ENCODE measurements around the gene SRRM3. TPM values are rescaled to one million over a fixed set of nuclear protein-coding genes. Genes with fewer than 3 reads are reported as not detected.
"Not testable (repeated sequence)": the region's sequence is repeated elsewhere in the genome, so short reads cannot be mapped to it uniquely, and the experiment has no call there.

SRRM3 gene
- total RNA-seq, 2 experiments from 2014 or later, result not detected

DNA sequence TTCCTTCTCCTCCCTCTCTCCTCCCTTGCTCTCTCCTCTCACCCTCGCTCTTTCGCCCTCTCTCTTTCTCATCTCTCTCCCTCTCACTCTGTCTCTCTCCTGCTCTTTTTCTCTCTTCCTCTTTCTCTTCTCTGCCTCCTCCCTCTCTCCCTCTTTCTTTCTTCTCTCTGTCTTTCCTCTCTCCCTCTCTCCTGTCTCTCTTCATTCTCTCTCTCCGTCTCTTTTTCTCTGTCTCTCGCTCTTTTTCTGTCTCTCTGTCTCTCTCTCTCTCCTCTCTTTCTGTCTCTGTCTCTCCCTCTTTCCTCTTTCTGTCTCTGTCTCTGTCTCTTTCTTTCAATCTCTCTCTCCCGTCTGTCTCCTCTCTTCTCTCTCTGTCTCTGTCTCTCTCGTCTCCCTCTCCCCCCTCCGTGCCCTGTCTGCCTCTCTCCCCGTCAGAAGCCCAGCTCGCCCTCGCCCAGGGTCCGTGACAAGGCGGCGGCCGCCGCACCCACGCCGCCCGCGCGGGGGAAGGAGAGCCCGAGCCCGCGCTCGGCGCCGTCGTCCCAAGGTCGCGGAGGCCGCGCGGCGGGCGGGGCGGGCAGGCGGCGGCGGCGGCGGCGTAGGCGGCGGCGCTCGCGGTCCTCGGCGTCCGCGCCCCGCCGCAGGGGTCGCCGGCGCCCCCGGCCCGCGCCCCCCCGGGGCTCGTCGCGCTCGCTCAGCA is 79.5 kb downstream of the SRRM3 start:
- CTCF ChIA-PET, result interaction anchor here (1.1 to 3.0 kb wide), 3 partner anchors 10 to 33 kb away, joined by 4 to 10 read pairs (median 8); no protein-coding TSS in a partner anchor
- POLR2A ChIA-PET, result no interaction called here

DNA sequence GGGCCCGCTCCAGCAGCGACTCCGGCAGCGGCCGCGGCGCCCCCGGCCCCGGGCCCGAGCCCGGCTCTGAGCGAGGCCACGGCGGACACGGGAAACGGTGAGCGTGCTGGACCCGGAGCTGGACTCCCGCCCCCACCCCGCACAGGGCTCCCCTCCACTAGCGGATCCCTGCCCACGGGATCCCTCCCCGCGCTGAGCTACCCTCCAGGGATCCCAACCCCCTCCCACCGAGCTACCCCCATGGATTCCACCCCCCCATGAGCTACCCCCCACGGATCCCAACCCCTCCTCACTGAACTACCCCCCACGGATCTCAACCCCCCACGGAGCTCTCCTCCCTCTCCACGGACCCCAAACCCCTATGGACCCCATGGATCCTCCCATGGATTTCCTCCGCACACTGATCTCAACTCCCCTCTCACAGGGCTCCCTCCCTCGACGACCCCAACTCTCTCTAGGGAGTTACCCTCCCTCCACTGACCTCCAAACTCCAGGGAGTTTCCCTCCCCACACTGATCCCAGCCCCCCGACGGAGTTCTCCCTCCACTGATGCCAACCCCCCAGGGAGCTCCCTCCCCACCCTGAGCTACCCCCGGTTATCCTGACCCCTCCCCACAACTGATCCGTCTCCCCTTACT is 80.1 kb downstream of the SRRM3 start:
- ChIA-PET CTCF (interaction anchor here (0.6 to 3.0 kb wide), 5 partner anchors 8 to 93 kb away, joined by 3 to 10 read pairs (median 4); no protein-coding TSS in a partner anchor), POLR2A (interaction anchor here (0.6 to 1.1 kb wide), 2 partner anchors 9 to 116 kb away, joined by 7 read pairs; no protein-coding TSS in a partner anchor)

DNA sequence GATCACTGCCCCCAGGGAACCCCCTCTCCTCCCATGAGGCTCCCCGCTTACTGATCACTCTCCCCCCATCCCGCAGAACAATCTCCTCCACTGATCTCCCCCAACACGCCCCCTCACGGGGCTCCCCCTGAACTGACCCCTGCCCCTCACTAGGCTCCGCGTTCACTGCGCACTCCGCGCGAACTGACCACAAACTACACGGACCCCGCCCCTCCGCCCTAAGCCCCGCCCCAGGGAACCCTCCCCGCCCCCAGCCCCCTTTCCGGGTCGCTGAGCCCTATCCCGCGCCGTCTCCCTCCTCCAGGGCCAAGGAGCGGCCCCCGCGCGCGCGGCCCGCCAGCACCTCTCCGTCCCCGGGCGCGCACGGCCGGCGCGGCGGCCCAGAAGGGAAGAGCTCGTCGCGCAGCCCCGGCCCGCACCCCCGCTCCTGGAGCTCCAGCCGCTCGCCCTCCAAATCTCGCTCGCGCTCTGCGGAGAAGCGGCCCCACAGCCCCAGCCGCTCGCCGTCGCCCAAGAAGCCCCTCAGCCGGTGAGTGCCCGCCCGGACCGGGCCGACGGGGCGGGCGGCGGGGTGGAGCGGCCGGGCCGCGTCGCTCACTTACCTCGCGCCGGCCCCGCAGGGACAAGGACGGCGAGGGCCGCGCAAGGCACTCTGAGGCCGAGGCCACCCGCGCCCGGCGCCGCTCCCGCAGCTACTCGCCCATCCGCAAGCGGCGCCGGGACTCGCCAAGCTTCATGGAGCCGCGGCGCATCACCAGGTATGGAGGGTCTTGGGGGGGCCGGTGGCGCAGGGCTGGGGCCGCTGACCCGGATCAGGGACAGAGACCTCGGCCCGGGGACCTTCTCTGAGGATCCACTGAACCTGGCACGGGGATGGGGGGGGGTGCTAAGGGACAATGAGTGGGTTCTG is 80.9 kb downstream of the SRRM3 start:
- ChIA-PET POLR2A (interaction anchor here (0.6 to 1.1 kb wide), 2 partner anchors 9 to 117 kb away, joined by 7 read pairs; no protein-coding TSS in a partner anchor), CTCF (interaction anchor here (0.6 to 3.0 kb wide), 8 partner anchors 8 to 104 kb away, joined by 3 to 10 read pairs (median 4); no protein-coding TSS in a partner anchor)

DNA sequence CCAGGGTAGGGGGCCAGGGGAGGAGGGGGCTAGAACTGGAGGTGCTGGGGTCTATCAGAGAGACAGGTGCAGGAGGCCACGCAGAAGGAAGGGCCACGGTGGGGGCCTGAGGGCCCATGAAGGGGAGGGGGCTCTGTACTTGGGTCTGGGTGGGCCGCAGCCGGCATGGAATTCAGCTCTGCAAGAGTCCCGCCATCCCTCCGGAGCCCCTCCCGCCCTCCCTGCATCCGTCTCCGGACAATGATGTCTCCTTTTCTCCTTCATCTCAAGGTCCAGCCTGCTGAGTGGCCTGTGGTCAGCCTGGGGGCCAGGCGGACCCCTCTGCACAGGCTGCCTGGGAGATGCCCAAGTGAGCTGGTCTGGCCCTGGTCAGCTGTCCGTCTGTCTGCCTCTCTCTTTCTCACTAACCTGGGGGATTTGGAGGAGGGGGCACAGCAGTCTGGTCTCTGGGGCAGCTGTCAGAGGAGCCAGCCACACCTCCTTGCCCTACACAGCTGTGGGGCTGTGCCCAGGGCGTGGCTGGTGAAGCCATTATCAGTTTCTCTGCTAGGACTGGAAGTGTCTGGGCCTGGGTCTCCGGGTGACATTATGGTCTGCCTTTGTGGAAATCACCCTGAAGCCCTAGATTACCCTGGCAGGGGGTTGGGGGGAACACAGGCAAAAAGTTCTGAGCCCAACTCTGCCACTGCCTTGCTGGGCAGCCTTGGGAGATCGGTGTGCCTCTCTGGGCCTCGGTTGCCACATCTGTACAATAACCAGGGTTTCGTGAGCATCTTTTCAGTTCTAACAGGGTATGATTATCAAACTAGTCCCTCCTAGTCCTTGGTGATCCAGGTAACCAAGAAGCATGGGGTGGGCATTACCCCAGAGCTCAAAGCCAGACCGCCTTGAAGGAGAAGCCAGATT is 81.8 kb downstream of the SRRM3 start:
- POLR2A ChIA-PET, result no interaction called here

DNA sequence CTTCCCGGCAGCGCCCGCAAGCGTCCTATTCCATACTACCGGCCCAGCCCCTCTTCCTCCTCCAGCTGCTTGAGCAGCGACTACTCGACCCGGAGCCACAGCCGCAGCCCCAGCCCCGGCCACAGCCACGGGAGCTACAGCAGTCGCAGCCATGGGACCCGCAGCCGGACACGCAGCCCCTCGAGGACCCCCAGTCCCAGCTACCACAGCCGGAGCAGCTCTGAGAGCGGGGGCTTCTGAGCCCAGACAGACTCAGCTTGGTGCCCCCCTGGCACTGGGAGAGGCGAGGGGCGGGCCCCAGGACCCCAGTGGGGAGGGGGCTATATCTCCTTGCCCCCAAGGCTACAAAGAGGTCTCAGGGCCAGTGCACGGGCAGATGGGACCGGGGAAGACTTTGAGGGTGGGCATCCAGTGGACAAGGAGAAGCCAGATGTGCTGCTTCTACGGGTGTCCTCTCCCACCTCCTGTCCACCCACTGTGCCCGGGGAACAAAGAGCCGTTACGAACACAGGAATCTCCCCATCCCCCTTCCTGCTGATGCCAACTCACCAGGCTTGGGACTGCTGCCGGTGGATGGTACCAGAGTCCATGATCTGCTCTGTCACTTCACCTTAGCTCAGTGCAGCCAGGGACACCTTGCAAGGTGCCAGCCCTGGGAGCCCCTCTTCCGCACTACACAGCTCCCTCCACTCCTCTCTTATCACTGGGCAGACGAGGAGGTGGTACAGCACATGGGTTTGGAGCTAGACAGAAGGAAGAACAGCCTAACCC is 84.1 kb downstream of the SRRM3 start:
- CTCF ChIA-PET, result interaction anchor here (0.9 to 2.3 kb wide), 3 partner anchors 11 to 28 kb away, joined by 3 to 5 read pairs (median 4); no protein-coding TSS in a partner anchor

More for the DNA sequence above, 81.8 kb downstream of the SRRM3 start:
- CTCF ChIA-PET, result interaction anchor here (0.9 to 3.0 kb wide), 3 partner anchors 13 to 105 kb away, joined by 3 to 10 read pairs (median 5); no protein-coding TSS in a partner anchor

DNA sequence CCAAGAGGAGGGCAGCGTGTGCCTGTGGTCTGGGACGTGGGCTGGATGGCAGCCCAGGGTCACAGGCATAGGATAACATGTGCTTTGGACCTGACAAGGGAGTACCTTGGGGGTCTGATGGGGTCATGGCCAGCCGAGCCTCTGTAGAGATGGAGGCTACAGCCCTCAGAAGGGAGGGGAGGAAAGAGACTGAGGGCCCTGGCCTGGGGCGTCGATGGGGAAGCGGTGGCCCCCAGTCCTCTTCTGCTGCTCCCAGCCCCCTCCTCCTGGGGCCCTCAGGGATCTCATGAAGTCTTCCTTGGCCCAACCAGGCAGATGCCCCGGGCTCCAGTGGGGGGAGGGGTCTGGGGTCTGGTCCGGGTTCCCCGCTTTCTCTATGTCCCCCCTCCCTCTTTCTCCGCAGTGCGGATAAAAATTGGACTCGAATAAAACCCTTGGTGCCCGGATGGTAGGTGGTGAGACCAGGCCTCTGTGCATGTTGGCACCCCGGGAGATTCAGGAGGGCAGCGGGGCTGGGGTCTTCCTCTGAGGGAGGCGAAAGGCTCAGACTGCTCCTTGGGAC is 85.2 kb downstream of the SRRM3 start:
- POLR2A ChIA-PET, result no interaction called here
- CTCF ChIA-PET, result interaction anchor here (0.7 to 2.8 kb wide), 3 partner anchors 13 to 28 kb away, joined by 4 to 11 read pairs (median 4); no protein-coding TSS in a partner anchor

More for the DNA sequence above, 84.1 kb downstream of the SRRM3 start:
- POLR2A ChIA-PET, result no interaction called here

DNA sequence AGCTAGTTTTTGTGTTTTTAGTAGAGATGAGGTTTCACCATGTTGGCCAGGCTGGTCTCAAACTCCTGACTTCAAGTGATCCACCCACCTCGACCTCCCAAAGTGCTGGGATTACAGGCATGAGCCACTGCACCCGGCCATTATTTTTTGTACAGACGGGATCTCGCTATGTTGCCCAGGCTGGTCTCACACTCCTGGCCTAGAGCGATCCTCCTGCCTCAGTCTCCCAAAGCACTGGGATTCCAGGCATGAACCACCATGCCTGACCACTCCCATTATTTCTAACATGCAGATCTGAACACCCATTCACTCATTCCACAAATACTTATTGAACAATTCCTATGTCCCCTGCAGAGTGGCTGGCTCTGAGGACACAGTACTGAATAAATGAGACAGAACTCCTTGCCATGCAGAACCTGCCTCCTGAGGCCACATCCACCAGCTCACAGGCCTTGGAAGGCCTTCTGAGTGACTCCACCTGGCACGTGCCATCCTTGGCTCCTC is 89.2 kb downstream of the SRRM3 start:
- POLR2A ChIA-PET, result interaction anchor here (0.9 to 1.1 kb wide), 2 partner anchors 8 to 12 kb away, joined by 4 to 7 read pairs; no protein-coding TSS in a partner anchor
- CTCF ChIA-PET, result interaction anchor here (0.6 to 3.7 kb wide), 12 partner anchors 9 to 124 kb away, joined by 3 to 69 read pairs (median 4); no protein-coding TSS in a partner anchor

DNA sequence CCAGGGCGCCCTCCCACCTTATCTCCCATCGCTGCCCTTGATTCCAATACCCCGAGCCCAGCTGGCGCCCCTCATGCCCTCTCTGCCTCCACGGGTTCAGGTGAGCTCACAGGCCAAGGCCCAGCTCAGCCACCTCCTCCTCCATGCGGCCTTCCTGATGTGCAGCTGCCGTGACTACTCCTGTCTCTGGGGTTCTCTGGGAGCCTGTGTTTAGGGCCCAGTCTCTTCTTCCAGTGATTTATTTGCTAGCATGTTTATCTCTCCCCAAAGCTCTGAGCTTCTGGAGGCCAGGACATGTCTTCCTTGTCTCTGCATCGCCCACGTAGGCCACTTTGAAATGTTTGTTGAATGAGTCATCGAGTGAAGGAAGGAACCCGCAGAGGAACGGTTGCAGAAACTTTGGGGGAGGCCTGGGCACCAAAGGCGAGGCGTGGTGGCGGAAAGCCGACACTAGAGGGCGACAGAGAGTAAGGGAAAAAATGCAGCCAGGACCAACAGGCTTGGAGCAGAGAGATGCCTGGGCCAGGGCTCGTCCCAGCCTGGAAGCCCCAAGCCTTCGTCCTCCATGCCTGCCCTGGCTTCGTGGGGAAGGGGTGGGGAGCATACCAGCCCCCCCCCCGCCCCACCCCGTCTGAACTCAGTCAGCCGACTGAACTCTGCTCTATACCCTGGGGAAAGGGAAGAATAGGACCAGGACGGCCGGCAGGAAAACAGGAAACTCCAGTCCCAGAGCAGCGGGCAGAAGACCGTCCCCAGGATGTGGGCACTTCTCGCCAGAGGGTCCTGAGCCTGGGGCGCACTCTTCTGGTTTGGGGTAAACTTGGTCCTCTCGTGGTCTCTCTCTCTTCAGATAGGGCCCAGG is 89.9 kb downstream of the SRRM3 start:
- ChIA-PET POLR2A (interaction anchor here (0.5 to 1.1 kb wide), 3 partner anchors 9 to 1994 kb away, joined by 4 to 7 read pairs (median 5); no protein-coding TSS in a partner anchor), CTCF (interaction anchor here (0.6 to 3.7 kb wide), 13 partner anchors 10 to 201 kb away, joined by 3 to 69 read pairs (median 4); no protein-coding TSS in a partner anchor)

DNA sequence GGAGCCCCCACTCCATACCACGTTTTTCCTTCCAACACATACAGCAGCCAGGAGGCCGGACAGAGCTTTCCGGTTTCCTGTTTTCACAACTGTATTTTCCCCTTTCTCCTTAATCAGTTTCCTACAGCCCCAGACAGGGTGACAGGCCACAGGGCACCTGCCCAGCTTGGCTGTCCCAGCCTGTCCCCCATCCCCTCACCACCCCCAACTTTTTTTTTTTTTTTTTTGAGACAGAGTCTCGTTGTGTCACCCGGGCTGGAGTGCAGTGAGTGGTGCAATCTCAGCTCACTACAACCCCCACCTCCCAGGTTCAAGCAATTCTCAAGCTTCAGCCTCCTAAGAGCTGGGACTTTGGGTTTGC is 90.5 kb downstream of the SRRM3 start:
- CTCF ChIA-PET, result interaction anchor here (0.6 to 3.7 kb wide), 6 partner anchors 9 to 235 kb away, joined by 3 to 69 read pairs (median 4); no protein-coding TSS in a partner anchor
- POLR2A ChIA-PET, result no interaction called here

DNA sequence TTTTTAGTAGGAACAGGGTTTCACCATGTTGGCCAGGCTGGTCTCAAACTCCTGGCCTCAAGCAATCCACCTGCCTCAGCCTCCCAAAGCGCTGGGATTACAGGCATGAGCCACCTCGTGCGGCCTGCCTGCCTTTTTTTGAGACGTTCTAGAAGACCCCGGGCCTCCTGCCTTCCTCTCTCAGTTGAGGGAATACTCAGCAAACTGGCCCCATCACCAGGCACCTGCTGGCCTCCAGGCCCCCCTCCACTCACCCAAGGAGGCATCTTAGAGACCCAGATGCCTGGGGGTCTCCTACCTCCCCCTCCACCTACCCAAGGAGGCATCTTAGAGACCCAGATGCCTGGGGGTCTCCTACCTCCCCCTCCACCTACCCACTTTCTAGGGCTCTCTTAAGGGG is 91.2 kb downstream of the SRRM3 start:
- CTCF ChIA-PET, result interaction anchor here (0.7 to 3.7 kb wide), 3 partner anchors 22 to 236 kb away, joined by 3 to 69 read pairs (median 10); no protein-coding TSS in a partner anchor
- POLR2A ChIA-PET, result not testable (repeated sequence)

DNA sequence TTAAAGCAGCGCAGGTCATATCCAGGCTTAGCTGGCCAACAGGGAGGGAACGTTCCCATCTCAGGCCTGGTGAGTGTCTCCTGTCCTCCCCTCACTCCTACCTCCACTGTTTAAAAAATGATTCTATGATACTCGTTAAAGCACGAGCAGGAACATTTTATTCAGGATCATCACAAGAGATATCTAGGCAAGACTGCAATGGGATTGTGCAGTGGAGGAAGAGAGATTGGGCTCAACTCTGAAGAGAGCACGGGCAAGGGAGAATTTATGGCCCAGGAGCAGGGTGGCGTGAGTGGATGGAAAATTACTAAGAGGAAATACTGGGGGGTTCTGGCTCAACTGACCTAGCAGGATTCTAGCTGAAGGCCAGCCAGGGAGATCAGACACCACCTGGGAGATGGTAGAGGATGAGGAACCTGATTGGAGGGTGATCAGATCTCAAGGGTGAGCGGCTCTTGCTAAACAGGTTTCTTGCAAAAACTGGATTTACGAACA is 91.8 kb downstream of the SRRM3 start:
- ChIA-PET POLR2A (no interaction called here), CTCF (interaction anchor here (3.7 kb wide), 1 partner anchor 21 kb away, joined by 69 read pairs; no protein-coding TSS in a partner anchor)

DNA sequence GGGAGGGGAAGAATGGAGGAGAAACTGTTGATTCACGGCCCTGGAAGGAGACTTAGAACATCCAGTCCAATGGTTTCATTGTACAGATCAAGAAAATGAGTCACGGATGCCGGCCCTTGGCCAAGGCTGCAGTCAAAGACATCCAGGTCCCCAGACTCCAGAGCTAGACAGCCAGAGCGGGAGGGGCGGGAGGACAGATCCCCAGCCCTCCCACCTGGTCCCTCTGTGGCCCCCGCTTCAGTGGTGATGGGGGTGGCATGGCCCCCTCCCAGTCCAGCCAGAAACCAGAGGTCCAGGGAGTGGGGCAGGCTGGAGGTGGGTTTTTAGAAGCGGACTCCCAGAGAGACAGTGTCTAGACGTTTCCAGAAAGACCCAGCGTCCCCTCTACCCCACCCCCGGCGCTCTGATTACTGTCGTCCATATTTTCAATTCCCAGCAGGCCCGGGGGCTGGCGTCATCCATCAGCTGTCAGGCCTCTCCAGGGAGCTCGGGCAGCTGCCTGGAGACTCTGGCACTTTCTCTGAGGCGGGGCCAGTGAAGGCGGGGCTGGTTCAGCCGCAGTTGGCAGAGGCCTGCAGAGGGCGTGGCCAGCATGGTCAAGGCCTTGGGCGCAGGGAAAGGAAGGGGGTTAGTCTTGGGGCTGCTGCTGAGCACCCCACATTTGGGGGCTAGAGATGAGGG is 92.8 kb downstream of the SRRM3 start:
- CTCF ChIA-PET, result interaction anchor here (2.6 kb wide), 1 partner anchor 20 kb away, joined by 10 read pairs; no protein-coding TSS in a partner anchor
- POLR2A ChIA-PET, result no interaction called here

DNA sequence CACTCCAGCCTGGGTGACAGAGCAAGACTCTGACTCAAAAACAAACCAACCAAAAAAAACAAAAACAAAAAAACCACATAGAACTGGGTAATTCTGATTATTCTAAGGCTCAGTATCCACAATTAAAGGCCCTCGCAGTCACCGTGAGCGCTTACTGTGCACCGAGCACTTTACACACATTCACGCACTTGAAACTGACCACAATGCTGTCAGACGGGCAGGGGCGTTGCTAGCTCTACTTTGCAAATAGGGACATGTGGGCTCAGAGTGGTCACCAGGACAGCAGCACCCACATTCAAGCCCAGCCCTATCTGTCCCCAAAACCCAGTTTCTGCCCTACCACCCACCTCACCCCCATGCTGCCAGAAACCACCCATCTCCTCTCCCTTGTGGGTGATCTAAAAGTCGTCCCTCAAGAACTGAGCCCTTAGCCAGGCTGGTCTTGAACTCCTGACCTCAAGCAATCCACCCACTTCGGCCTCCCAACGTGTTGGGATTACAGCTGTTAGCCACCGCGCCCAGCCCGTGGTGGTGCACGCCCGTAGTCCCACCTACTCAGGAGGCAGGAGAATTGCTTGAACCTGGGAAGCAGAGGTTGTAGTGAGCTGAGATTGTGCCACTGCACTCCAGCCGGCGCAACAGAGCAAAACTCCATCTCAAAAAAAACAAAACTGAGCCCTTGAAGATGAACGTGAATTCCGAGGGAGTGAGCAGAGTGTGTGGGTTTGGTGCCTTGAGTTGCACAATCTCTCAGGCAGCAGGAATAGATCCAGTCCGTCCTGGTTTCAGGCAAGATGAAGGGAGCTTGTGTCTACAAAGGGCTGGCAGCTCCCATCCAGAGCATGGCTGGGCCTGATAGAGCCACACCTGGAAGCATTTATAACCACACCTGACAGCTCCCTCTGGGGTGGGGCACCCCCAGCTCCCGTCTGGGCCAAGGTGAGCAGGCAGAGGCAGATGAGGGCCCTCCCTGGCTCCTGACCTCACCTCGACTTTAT is 95.3 kb downstream of the SRRM3 start:
- CTCF ChIA-PET, result interaction anchor here (1.9 to 3.3 kb wide), 3 partner anchors 12 to 18 kb away, joined by 5 to 20 read pairs (median 10); no protein-coding TSS in a partner anchor
- POLR2A ChIA-PET, result interaction anchor here (0.7 kb wide), 1 partner anchor 20 kb away, joined by 4 read pairs; no protein-coding TSS in a partner anchor
